ENCODE data around the gene PHGDH. TPM values are rescaled to one million over a fixed set of nuclear protein-coding genes. Genes with fewer than 3 reads are reported as not detected.

The PHGDH gene
- total RNA-seq, 2 experiments from 2014 or later: 195 to 201 TPM

DNA sequence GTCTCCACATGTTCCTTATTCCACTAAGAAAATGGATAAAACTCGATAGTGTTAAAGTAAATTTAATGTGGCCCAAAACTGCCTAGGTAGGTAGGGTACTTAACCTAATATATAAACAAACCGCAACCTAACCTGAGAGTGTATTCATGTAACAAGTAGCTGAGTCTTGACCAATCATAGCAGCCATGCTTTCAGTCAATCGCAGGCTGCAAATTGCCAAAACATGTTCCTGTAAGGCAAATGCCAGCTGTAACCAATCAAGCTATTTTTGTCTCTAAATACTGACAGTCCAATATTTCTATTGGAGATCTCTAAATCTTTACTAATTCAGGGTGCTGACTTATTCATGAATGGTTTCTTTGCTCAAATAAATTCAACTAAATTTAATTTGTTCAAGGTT, 60.0 kb downstream of the PHGDH start:
- no peak overlapping the region for H3K4me3 Mint-ChIP-seq
- no peaks in the 10 kb centered on the region for H3K9me3 Mint-ChIP-seq (ENCODE audit: insufficient read depth)
- CTCF ChIA-PET: interaction anchor here (2.1 kb wide), 1 partner anchor 27 kb away, joined by 8 read pairs; no protein-coding TSS in a partner anchor

DNA sequence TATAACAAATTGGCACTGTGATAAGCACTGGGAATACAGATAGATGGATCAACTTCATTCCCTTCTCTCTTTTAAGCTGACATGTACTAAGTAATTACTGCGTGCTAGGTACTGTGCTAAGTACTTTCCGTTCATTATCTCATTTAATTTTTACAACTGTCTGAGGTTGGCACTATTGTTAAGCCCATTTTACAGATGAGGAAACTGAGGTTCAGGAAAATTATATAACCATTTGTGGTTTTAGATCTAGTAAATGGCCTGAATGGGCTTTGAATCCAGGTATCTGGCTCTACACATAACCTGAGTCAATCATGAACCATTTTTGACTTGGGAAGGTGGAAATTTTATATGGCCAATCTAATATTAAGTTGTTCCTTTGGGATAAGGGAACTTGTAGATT, 60.6 kb downstream of the PHGDH start:
- ATAC-seq: no peak
- no peak overlapping the region for H3K4me3 Mint-ChIP-seq
- ChIA-PET POLR2A (no interaction called here), CTCF (interaction anchor here (2.1 kb wide), 1 partner anchor 28 kb away, joined by 8 read pairs; no protein-coding TSS in a partner anchor)
- no peaks in the 10 kb centered on the region for H3K4me1 Mint-ChIP-seq (ENCODE audit: low read depth)
- no peak overlapping the region for H3K27ac Mint-ChIP-seq
- no peaks in the 10 kb centered on the region for H3K36me3 Mint-ChIP-seq (ENCODE audit: low read depth)
- no peaks in the 10 kb centered on the region for H3K9me3 Mint-ChIP-seq (ENCODE audit: insufficient read depth)
- DNase-seq: no peak
- H3K27me3 Mint-ChIP-seq (ENCODE audit: low read depth): peaks cover 33% of the 10 kb centered on the region

More for the DNA sequence above, 60.0 kb downstream of the PHGDH start:
- DNase-seq (no peak), ATAC-seq (no peak)
- H3K27ac Mint-ChIP-seq: no peak overlapping the region
- POLR2A ChIA-PET: no interaction called here
- H3K27me3 Mint-ChIP-seq (ENCODE audit: low read depth): peaks cover 39% of the 10 kb centered on the region
- no peaks in the 10 kb centered on the region for H3K4me1 Mint-ChIP-seq (ENCODE audit: low read depth)
- H3K36me3 Mint-ChIP-seq (ENCODE audit: low read depth): no peaks in the 10 kb centered on the region

DNA sequence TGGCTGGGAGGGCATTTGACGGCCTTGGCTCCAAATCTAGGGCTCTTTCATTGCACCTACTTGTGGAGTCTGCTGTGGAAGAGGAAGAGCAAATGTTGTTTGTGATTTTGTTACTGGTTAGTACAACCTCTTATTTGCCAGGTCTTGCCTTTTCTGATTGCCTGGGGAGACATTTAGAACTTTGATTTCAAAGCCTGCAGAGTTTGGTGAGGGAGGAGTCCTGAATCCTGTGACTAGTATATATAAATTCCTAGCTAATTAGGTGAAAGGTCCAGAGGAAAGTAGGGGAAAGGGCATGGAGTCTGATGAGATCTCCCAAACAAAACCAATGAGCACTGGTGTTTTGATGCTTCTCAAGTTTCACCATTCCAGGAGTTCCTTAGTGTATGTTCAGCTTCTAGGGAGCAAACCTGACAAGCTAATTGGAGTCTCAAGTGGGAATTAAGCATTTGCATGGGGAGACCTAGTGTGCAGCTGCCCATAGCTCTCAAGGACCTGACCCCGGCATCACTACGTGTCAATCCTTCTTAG, 62.0 kb downstream of the PHGDH start:
- H3K9me3 Mint-ChIP-seq (ENCODE audit: insufficient read depth): no peaks in the 10 kb centered on the region
- H3K4me3 Mint-ChIP-seq: no peak overlapping the region
- peaks cover 25% of the 10 kb centered on the region for H3K27me3 Mint-ChIP-seq (ENCODE audit: low read depth)
- no peak for ATAC-seq
- no peaks in the 10 kb centered on the region for H3K36me3 Mint-ChIP-seq (ENCODE audit: low read depth)
- DNase-seq: no peak
- ChIA-PET CTCF (interaction anchor here (1.0 to 1.6 kb wide), 2 partner anchors 30 to 36 kb away, joined by 3 to 7 read pairs; no protein-coding TSS in a partner anchor), POLR2A (no interaction called here)
- H3K27ac Mint-ChIP-seq: no peak overlapping the region
- no peaks in the 10 kb centered on the region for H3K4me1 Mint-ChIP-seq (ENCODE audit: low read depth)

- no peaks in the 10 kb centered on the region for H3K4me1 Mint-ChIP-seq (ENCODE audit: low read depth)
- ATAC-seq: no peak
- CTCF ChIA-PET: interaction anchor here (1.6 kb wide), 1 partner anchor 34 kb away, joined by 7 read pairs; no protein-coding TSS in a partner anchor
- peaks cover 24% of the 10 kb centered on the region for H3K27me3 Mint-ChIP-seq (ENCODE audit: low read depth)
- no peaks in the 10 kb centered on the region for H3K9me3 Mint-ChIP-seq (ENCODE audit: insufficient read depth)
- DNase-seq: no peak
- no peaks in the 10 kb centered on the region for H3K36me3 Mint-ChIP-seq (ENCODE audit: low read depth)
- no peak overlapping the region for H3K4me3 Mint-ChIP-seq
- H3K27ac Mint-ChIP-seq: no peak overlapping the region
- POLR2A ChIA-PET: no interaction called here
These were observed 63.2 kb downstream of the PHGDH start for GRCh38 chr1:119774746-119775490.

- ATAC-seq: no peak
- Mint-ChIP-seq H3K27ac (no peak overlapping the region), H3K9me3 (ENCODE audit: insufficient read depth) (no peaks in the 10 kb centered on the region), H3K27me3 (ENCODE audit: low read depth) (peaks cover 41% of the 10 kb centered on the region), H3K36me3 (ENCODE audit: low read depth) (no peaks in the 10 kb centered on the region), H3K4me1 (ENCODE audit: low read depth) (no peaks in the 10 kb centered on the region), H3K4me3 (no peak overlapping the region)
- ChIA-PET POLR2A (no interaction called here), CTCF (no interaction called here)
- no peak for DNase-seq
These were observed 66.6 kb downstream of the PHGDH start for GRCh38 chr1:119778359-119778758.

GRCh38 chr1:119778886-119779560, 67.3 kb downstream of the PHGDH start:
- no peak overlapping the region for H3K4me3 Mint-ChIP-seq
- DNase-seq (no peak), ATAC-seq (no peak)
- no peak overlapping the region for H3K27ac Mint-ChIP-seq
- POLR2A ChIA-PET: no interaction called here
- H3K4me1 Mint-ChIP-seq (ENCODE audit: low read depth): peaks cover 5% of the 10 kb centered on the region
- peaks cover 42% of the 10 kb centered on the region for H3K27me3 Mint-ChIP-seq (ENCODE audit: low read depth)
- no peaks in the 10 kb centered on the region for H3K36me3 Mint-ChIP-seq (ENCODE audit: low read depth)
- CTCF ChIA-PET: interaction anchor here (0.8 to 1.7 kb wide), 4 partner anchors 8 to 34 kb away, joined by 3 to 4 read pairs (median 4); no protein-coding TSS in a partner anchor
- H3K9me3 Mint-ChIP-seq (ENCODE audit: insufficient read depth): no peaks in the 10 kb centered on the region

DNA sequence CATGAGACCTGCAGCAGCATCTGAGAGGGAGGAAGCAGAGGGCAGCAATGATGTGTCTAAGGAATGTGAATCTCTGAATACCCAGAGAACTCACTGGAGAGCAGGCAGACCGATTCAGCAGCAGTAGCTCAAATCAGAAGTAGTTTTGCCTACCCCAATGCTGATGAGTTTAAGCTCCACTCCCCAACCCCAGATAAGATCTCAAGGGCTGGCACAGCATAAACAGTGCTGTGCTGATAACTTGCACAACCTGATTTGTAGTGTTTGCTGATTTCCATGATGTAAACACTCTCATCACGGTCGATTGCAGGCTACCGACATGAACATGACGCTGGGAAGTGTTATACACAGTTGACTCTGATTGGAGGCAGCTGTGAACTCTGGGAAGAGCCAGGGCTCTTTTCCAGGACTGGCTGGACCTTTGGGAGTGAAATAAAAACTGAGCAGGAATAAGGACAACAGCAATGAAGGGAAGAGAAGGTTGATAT, 68.2 kb downstream of the PHGDH start:
- Mint-ChIP-seq H3K27me3 (ENCODE audit: low read depth) (peaks cover 47% of the 10 kb centered on the region), H3K4me3 (no peak overlapping the region), H3K9me3 (ENCODE audit: insufficient read depth) (no peaks in the 10 kb centered on the region), H3K27ac (no peak overlapping the region), H3K4me1 (ENCODE audit: low read depth) (peaks cover 7% of the 10 kb centered on the region), H3K36me3 (ENCODE audit: low read depth) (no peaks in the 10 kb centered on the region)
- POLR2A ChIA-PET: no interaction called here
- CTCF ChIA-PET: interaction anchor here (0.8 to 1.7 kb wide), 4 partner anchors 9 to 35 kb away, joined by 3 to 4 read pairs (median 4); no protein-coding TSS in a partner anchor
- DNase-seq (no peak), ATAC-seq (no peak)

DNA sequence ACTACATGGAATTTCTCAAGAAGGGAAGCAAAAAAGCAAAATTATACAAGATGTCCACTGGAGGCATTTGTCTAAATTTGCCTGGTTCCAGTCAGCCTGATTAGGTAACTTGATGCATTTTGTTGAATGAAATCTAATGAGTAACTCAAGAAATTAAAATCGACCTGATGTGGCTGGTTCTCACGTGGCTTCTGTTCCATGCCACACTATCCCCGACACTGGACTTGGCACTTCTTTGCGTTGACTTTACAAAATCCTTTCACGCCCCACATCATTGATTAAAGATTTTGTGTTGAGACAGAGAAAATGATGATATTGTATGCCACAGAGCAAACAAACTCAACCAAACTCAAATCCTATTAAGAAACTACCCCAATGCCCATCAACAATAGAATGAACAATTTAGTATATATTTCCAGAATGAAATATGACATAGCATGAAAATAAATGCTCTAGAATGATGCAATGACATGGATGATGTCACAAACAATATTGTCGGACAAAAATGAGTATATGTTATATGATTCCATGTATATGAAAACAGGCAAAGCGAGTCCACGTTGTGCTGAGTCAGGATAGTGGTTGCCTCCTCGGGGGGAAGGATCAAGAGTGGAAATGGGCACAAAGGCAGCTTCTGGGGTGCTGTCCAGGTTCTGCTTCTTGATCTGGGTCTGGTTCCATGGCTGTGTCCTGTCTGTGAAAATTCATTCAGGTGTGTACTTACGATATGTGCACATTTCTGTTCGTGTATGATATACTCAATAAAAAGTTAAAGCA, 69.9 kb downstream of the PHGDH start:
- no peaks in the 10 kb centered on the region for H3K36me3 Mint-ChIP-seq (ENCODE audit: low read depth)
- no peak for ATAC-seq
- POLR2A ChIA-PET: no interaction called here
- CTCF ChIA-PET: no interaction called here
- H3K27ac Mint-ChIP-seq: no peak overlapping the region
- no peak for DNase-seq
- H3K4me3 Mint-ChIP-seq: no peak overlapping the region
- H3K4me1 Mint-ChIP-seq (ENCODE audit: low read depth): peaks cover 21% of the 10 kb centered on the region
- no peaks in the 10 kb centered on the region for H3K9me3 Mint-ChIP-seq (ENCODE audit: insufficient read depth)
- peaks cover 42% of the 10 kb centered on the region for H3K27me3 Mint-ChIP-seq (ENCODE audit: low read depth)

GRCh38 chr1:119782631-119783325, 71.0 kb downstream of the PHGDH start:
- Mint-ChIP-seq H3K9me3 (ENCODE audit: insufficient read depth) (no peaks in the 10 kb centered on the region), H3K4me3 (no peak overlapping the region), H3K27me3 (ENCODE audit: low read depth) (peaks cover 42% of the 10 kb centered on the region), H3K4me1 (ENCODE audit: low read depth) (peaks cover 28% of the 10 kb centered on the region), H3K36me3 (ENCODE audit: low read depth) (no peaks in the 10 kb centered on the region), H3K27ac (no peak overlapping the region)
- ATAC-seq (no peak), DNase-seq (no peak)
- CTCF ChIA-PET: interaction anchor here (0.9 kb wide), 1 partner anchor 13 kb away, joined by 4 read pairs; no protein-coding TSS in a partner anchor
- POLR2A ChIA-PET: no interaction called here

- H3K27ac Mint-ChIP-seq: peak overlapping the region; percentile 11
- no peak overlapping the region for H3K4me3 Mint-ChIP-seq
- ATAC-seq (no peak), DNase-seq (no peak)
- ChIA-PET POLR2A (no interaction called here), CTCF (interaction anchor here (0.9 to 3.3 kb wide), 3 partner anchors 14 to 40 kb away, joined by 4 to 19 read pairs (median 5); no protein-coding TSS in a partner anchor)
- H3K36me3 Mint-ChIP-seq (ENCODE audit: low read depth): no peaks in the 10 kb centered on the region
- H3K4me1 Mint-ChIP-seq (ENCODE audit: low read depth): peaks cover 29% of the 10 kb centered on the region
- no peaks in the 10 kb centered on the region for H3K9me3 Mint-ChIP-seq (ENCODE audit: insufficient read depth)
- peaks cover 40% of the 10 kb centered on the region for H3K27me3 Mint-ChIP-seq (ENCODE audit: low read depth)
These were observed 71.8 kb downstream of the PHGDH start for GRCh38 chr1:119783354-119784185.

Data from activated CD8-positive, alpha-beta T cell treated with anti-CD3 and anti-CD28 coated beads, Interleukin-2, amount 10 ng/mL, durations not matched to agents 7 days and 5 days (primary cell).